H1 (cell line): ENCODE results near the gene ZBTB16.

Experiments
- BCL11A ChIP-seq, 2 experiments: IDR thresholded peaks; one replicate each; pipeline ENCODE4 v1.6.1; 2011; ENCODE audit warnings: low read depth in 2 of 2, low read length in 2 of 2, mild to moderate bottlenecking in 2 of 2
- CTCF ChIP-seq, 3 experiments: IDR thresholded peaks; 1 replicate in 2 of 3; 2 replicates in 1 of 3; pipeline versions ENCODE4 v1.5.1 to v1.6.1; 2011; ENCODE audit warnings: low read length in 3 of 3, mild to moderate bottlenecking in 3 of 3, inconsistent platforms in 2 of 3, low read depth in 1 of 3, moderate library complexity in 1 of 3; ENCODE audit not compliant: insufficient read depth in 1 of 3; ENCODE audit errors: control extremely low read depth in 1 of 3
- HDAC2 ChIP-seq, 2 experiments: fragments of 300-600 bp in 1 of 2; sonication (generic) in 1 of 2; IDR thresholded peaks; 2 replicates each; pipeline ENCODE4 v1.6.1; 2011 to 2012; ENCODE audit warnings: low read depth in 2 of 2, low read length in 2 of 2, mild to moderate bottlenecking in 2 of 2, moderate library complexity in 2 of 2, borderline replicate concordance in 1 of 2, inconsistent platforms in 1 of 2
- POLR2AphosphoS5 ChIP-seq: IDR thresholded peaks from 2 replicates; pipeline ENCODE4 v1.6.1; 2011; ENCODE audit warnings: low read depth, low read length
- RAD21 ChIP-seq, 2 experiments: IDR thresholded peaks in 1 of 2; conservative IDR thresholded peaks in 1 of 2; 2 replicates each; pipeline ENCODE4 v1.6.1; 2011; ENCODE audit warnings: low read depth in 2 of 2, low read length in 2 of 2, improper control_type of control experiment in 1 of 2, inconsistent platforms in 1 of 2, mild to moderate bottlenecking in 1 of 2, moderate library complexity in 1 of 2
- RBBP5 ChIP-seq: IDR thresholded peaks from 2 replicates; pipeline ENCODE4 v1.7.1; 2012; ENCODE audit warnings: low read depth, mild to moderate bottlenecking, inconsistent platforms, low read length, moderate library complexity, borderline replicate concordance
- SIN3A ChIP-seq, 2 experiments: IDR thresholded peaks in 1 of 2; conservative IDR thresholded peaks in 1 of 2; 2 replicates each; pipeline ENCODE4 v1.6.1; 2011 to 2012; ENCODE audit warnings: low read length in 2 of 2, improper control_type of control experiment in 1 of 2, low read depth in 1 of 2, mild to moderate bottlenecking in 1 of 2
- SP4 ChIP-seq: IDR thresholded peaks from 2 replicates; pipeline ENCODE4 v1.6.1; 2012; ENCODE audit warnings: low read length, inconsistent platforms

- TF ChIP-seq POLR2AphosphoS5 = no peak
- TF ChIP-seq SIN3A (conservative IDR thresholded peaks at IDR 0.05 in 1 of 2, IDR thresholded peaks at IDR 0.05 in 1 of 2; ENCODE audit: low read depth in 1 of 2, low read length in 2 of 2) = 0 out of 4 replicates have a peak, but pooled peaks of 1 of the 2 experiments have one; percentile 36
- TF ChIP-seq RBBP5 = no peak
- peak; percentile 83 to 87; a peak in 2 of 4 replicates for TF ChIP-seq HDAC2 (IDR thresholded peaks at IDR 0.05; ENCODE audit: borderline replicate concordance in 1 of 2, low read depth in 2 of 2, low read length in 2 of 2)
- TF ChIP-seq CTCF (IDR thresholded peaks at IDR 0.05; ENCODE audit: control extremely low read depth in 1 of 3, insufficient read depth in 1 of 3, low read depth in 1 of 3, low read length in 3 of 3) = peak; percentile 70 to 98 (median 96)
- peak; percentile 81 to 87 for TF ChIP-seq RAD21 (IDR thresholded peaks at IDR 0.05 in 1 of 2, conservative IDR thresholded peaks at IDR 0.05 in 1 of 2; ENCODE audit: low read depth in 2 of 2, low read length in 2 of 2)
- TF ChIP-seq BCL11A (IDR thresholded peaks at IDR 0.05; ENCODE audit: low read depth in 2 of 2, low read length in 2 of 2) = no peak
- no peak for TF ChIP-seq SP4
These were observed 23.2 kb upstream of the ZBTB16 start for GRCh38 chr11:114036147-114036811.
